ENCODE results near the gene SLC22A13.
"Not testable (repeated sequence)": the region's sequence is repeated elsewhere in the genome, so short reads cannot be mapped to it uniquely, and the experiment has no call there.

DNA sequence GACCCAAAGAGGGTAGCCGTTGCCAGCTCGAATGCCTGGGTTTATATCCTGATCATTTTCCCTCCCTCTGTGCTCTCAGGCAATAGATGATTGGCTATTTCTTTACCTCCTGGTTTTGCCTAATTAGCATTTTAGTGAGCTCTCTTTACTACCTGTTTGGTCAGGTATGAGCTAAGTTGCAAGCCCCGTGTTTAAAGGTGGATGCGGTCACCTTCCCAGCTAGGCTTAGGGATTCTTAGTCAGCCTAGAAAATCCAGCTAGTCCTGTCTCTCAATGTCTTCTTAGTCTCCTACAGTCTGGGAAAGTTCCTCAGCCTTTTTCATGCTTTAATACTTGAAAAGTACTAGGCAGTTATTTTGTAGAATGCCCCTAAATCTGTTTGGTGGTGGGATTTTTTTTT is 31.4 kb downstream of the SLC22A13 start:
- not testable (repeated sequence) for TF ChIP-seq RAD21 (IDR thresholded peaks at IDR 0.05; ENCODE audit: insufficient read depth, low read depth, low read length); TAF1 (IDR thresholded peaks at IDR 0.05; ENCODE audit: borderline replicate concordance, low read depth, low read length); EGR1 (IDR thresholded peaks at IDR 0.05; ENCODE audit: borderline replicate concordance in 1 of 2, low read depth in 2 of 2, low read length in 2 of 2); TCF3 (IDR thresholded peaks at IDR 0.05; ENCODE audit: borderline replicate concordance, insufficient read depth, low read depth, low read length); SMARCA5 (IDR thresholded peaks at IDR 0.05); NFIC (IDR thresholded peaks at IDR 0.05; ENCODE audit: low read depth, low read length); POLR2A (IDR thresholded peaks at IDR 0.05; ENCODE audit: low read depth, low read length); JUND (IDR thresholded peaks at IDR 0.05; ENCODE audit: low read depth, low read length); USF2 (IDR thresholded peaks at IDR 0.05; ENCODE audit: borderline replicate concordance, low read depth, low read length); MEF2A (IDR thresholded peaks at IDR 0.05; ENCODE audit: insufficient read depth, low read depth, low read length); SUZ12 (IDR thresholded peaks at IDR 0.05; ENCODE audit: unreplicated experiment)
- TF ChIP-seq, protein P1, sequence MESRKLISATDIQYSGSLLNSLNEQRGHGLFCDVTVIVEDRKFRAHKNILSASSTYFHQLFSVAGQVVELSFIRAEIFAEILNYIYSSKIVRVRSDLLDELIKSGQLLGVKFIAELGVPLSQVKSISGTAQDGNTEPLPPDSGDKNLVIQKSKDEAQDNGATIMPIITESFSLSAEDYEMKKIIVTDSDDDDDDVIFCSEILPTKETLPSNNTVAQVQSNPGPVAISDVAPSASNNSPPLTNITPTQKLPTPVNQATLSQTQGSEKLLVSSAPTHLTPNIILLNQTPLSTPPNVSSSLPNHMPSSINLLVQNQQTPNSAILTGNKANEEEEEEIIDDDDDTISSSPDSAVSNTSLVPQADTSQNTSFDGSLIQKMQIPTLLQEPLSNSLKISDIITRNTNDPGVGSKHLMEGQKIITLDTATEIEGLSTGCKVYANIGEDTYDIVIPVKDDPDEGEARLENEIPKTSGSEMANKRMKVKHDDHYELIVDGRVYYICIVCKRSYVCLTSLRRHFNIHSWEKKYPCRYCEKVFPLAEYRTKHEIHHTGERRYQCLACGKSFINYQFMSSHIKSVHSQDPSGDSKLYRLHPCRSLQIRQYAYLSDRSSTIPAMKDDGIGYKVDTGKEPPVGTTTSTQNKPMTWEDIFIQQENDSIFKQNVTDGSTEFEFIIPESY (IDR thresholded peaks at IDR 0.05) = not testable (repeated sequence)
